A673 (cell line): ENCODE measurements around the gene TRAPPC10. TPM values are rescaled to one million over a fixed set of nuclear protein-coding genes. Genes with fewer than 3 reads are reported as not detected.

Experiments used
- BruUV-seq: library from RNA; stranded (reverse); fragments of 400-500 nt; replicated peaks from 2 replicates; lab custom pipeline; 2021; lab: Mats Ljungman, UMichigan
- CTCF ChIA-PET: fragments of 300-600 bp; sonication (Branson Sonifier 250); formaldehyde crosslinking; loops from one replicate; lab custom pipeline; 2022; ENCODE audit warnings: antibody characterized with exemption; lab: Charles Lee
- POLR2A ChIA-PET: fragments of 300-600 bp; sonication (Branson Sonifier 250); formaldehyde crosslinking; loops from one replicate; lab custom pipeline; 2022; ENCODE audit warnings: antibody characterized with exemption; ENCODE audit not compliant: low non-redundant PET; lab: Charles Lee
- DNase-seq: peaks from one replicate; pipeline ENCODE4 v3.0.0-alpha.2; 2015; ENCODE audit warnings: low spot score
- H3K27ac ChIP-seq: fragments of 200-600 bp; sonication (generic); 2 replicates; pipeline ENCODE4 v1.5.1; 2016; ENCODE audit warnings: mixed run types, low read depth, mild to moderate bottlenecking, mixed read lengths, antibody characterized with exemption, low read length; ENCODE audit not compliant: poor library complexity, severe bottlenecking
- H3K27me3 ChIP-seq: fragments of 200-600 bp; sonication (generic); replicated peaks from 2 replicates; pipeline ENCODE4 v1.6.1; 2017; ENCODE audit warnings: mixed run types, low read depth, mild to moderate bottlenecking, mixed read lengths, antibody characterized with exemption, low read length; ENCODE audit not compliant: insufficient read depth, poor library complexity
- H3K36me3 ChIP-seq: fragments of 200-600 bp; sonication (generic); 2 replicates; pipeline ENCODE4 v1.6.1; 2016; ENCODE audit warnings: mixed run types, mild to moderate bottlenecking, mixed read lengths, antibody characterized with exemption, low read length; ENCODE audit not compliant: insufficient read depth, poor library complexity, severe bottlenecking
- H3K4me1 ChIP-seq: fragments of 200-600 bp; sonication (generic); 2 replicates; pipeline ENCODE4 v1.6.1; 2017; ENCODE audit warnings: mixed run types, mild to moderate bottlenecking, mixed read lengths, antibody characterized with exemption, low read length; ENCODE audit not compliant: insufficient read depth, poor library complexity, severe bottlenecking
- H3K4me3 ChIP-seq: fragments of 200-600 bp; sonication (generic); 2 replicates; pipeline ENCODE4 v1.5.1; 2016; ENCODE audit warnings: low read depth, mixed run types, mild to moderate bottlenecking, mixed read lengths, low read length; ENCODE audit not compliant: poor library complexity, severe bottlenecking
- H3K9me3 ChIP-seq: fragments of 200-600 bp; sonication (generic); 2 replicates; pipeline ENCODE4 v1.6.1; 2016; ENCODE audit warnings: mixed run types, low read depth, mild to moderate bottlenecking, mixed read lengths, antibody characterized with exemption, low read length; ENCODE audit not compliant: poor library complexity, severe bottlenecking
- CTCF ChIP-seq: fragments of 300-800, 200-600 bp; sonication (generic); conservative IDR thresholded peaks from 2 replicates; pipeline ENCODE4 v1.5.1; 2017; ENCODE audit warnings: low read depth, mild to moderate bottlenecking, antibody characterized with exemption, low read length, moderate library complexity, mixed read lengths
- EZH2 ChIP-seq: fragments of 200-600 bp; sonication (generic); IDR thresholded peaks from 2 replicates; pipeline ENCODE4 v1.6.1; 2017; ENCODE audit warnings: borderline replicate concordance, low read depth, mild to moderate bottlenecking, mixed read lengths, antibody characterized with exemption, low read length; ENCODE audit not compliant: poor library complexity, severe bottlenecking
- intact Hi-C: fragments of 100-400 bp; cut with micrococcal nuclease; formaldehyde crosslinking; loops from one replicate; pipeline ENCODE4 v1.10.0; 2022; ENCODE audit not compliant: unreplicated experiment
- total RNA-seq: library from RNA; stranded (reverse); gene quantifications from 2 replicates; pipeline ENCODE4 v1.2.3, GENCODE V29; 2021

TRAPPC10 gene
- total RNA-seq, 1 experiment from 2014 or later = 51.4 TPM

GRCh38 chr21:44057960-44058651 lies 46.0 kb downstream of the TRAPPC10 start:
- intact Hi-C loops = no loop called here
- Histone ChIP-seq H3K4me1 (no peaks in the 10 kb centered on the region), H3K27me3 (no peaks in the 10 kb centered on the region), H3K27ac (no peak overlapping the region), H3K9me3 (no peaks in the 10 kb centered on the region), H3K4me3 (no peak overlapping the region), H3K36me3 (peaks cover 15% of the 10 kb centered on the region)
- ChIA-PET CTCF (no interaction called here), POLR2A (no interaction called here)
- DNase-seq = no peak
- no peak for TF ChIP-seq EZH2
- TF ChIP-seq CTCF = no peak
- BruUV-seq = no TSS peak

- Histone ChIP-seq H3K4me3 (no peak overlapping the region), H3K27me3 (no peaks in the 10 kb centered on the region), H3K27ac (no peak overlapping the region), H3K9me3 (no peaks in the 10 kb centered on the region), H3K36me3 (peaks cover 19% of the 10 kb centered on the region), H3K4me1 (no peaks in the 10 kb centered on the region)
- CTCF ChIA-PET = no interaction called here
- intact Hi-C loops = no loop called here
- POLR2A ChIA-PET = no interaction called here
- TF ChIP-seq CTCF (no peak), EZH2 (no peak)
- no TSS peak for BruUV-seq
- no peak for DNase-seq
Observed at GRCh38 chr21:44058652-44058964, 46.5 kb downstream of the TRAPPC10 start.

GRCh38 chr21:44058981-44059380 lies 46.9 kb downstream of the TRAPPC10 start:
- H3K36me3 ChIP-seq = peaks cover 19% of the 10 kb centered on the region
- TF ChIP-seq EZH2 (no peak), CTCF (no peak)
- POLR2A ChIA-PET = no interaction called here
- H3K27ac ChIP-seq = no peak overlapping the region
- no peaks in the 10 kb centered on the region for H3K27me3 ChIP-seq
- no peak for DNase-seq
- no peaks in the 10 kb centered on the region for H3K9me3 ChIP-seq
- BruUV-seq = no TSS peak
- no peak overlapping the region for H3K4me3 ChIP-seq
- CTCF ChIA-PET = no interaction called here
- intact Hi-C loops = no loop called here
- no peaks in the 10 kb centered on the region for H3K4me1 ChIP-seq
